OCI-LY1 (cell line): ENCODE results near the gene ZNF688.

Experiments used
- H2AFZ ChIP-seq: fragments of 200-600 bp; sonication (generic), shearing (Covaris generic); 2 replicates; pipeline ENCODE4 v1.6.0; 2014; ENCODE audit warnings: antibody characterized with exemption, mild to moderate bottlenecking, low read length
- H3F3A ChIP-seq: fragments of 200-600 bp; sonication (generic), shearing (Covaris generic); 2 replicates; pipeline ENCODE4 v1.6.0; 2014; ENCODE audit warnings: mild to moderate bottlenecking, antibody characterized with exemption, low read length, moderate library complexity; ENCODE audit not compliant: insufficient read depth
- H3K27ac ChIP-seq: fragments of 200-600 bp; sonication (generic); 2 replicates; pipeline ENCODE4 v1.5.1; 2014; ENCODE audit warnings: low read length, mixed run types, mild to moderate bottlenecking, low read depth; ENCODE audit not compliant: poor library complexity, severe bottlenecking
- H3K27me3 ChIP-seq: fragments of 200-600 bp; sonication (generic); 2 replicates; pipeline ENCODE4 v1.6.0; 2014; ENCODE audit warnings: antibody characterized with exemption, mild to moderate bottlenecking, low read length, moderate library complexity; ENCODE audit not compliant: insufficient read depth
- H3K36me3 ChIP-seq: fragments of 200-600 bp; sonication (generic); 2 replicates; pipeline ENCODE4 v1.6.1; 2014; ENCODE audit warnings: mild to moderate bottlenecking, antibody characterized with exemption, low read length, moderate library complexity, mixed read lengths; ENCODE audit not compliant: insufficient read depth
- H3K4me1 ChIP-seq: fragments of 200-600 bp; sonication (generic); 2 replicates; pipeline ENCODE4 v1.5.1; 2014; ENCODE audit warnings: mild to moderate bottlenecking, low read length, moderate library complexity; ENCODE audit not compliant: insufficient read depth, severe bottlenecking
- H3K4me2 ChIP-seq: fragments of 200-600 bp; sonication (generic), shearing (Covaris generic); 2 replicates; pipeline ENCODE4 v1.6.1; 2014; ENCODE audit warnings: low read length
- H3K4me3 ChIP-seq: fragments of 200-600 bp; sonication (generic); 2 replicates; pipeline ENCODE4 v1.5.1; 2014; ENCODE audit warnings: low read length, low read depth, mild to moderate bottlenecking, mixed read lengths; ENCODE audit not compliant: poor library complexity, severe bottlenecking
- H3K79me2 ChIP-seq: fragments of 200-600 bp; shearing (Covaris generic); 2 replicates; pipeline ENCODE4 v1.6.1; 2016; ENCODE audit warnings: mixed run types, low read length, mixed read lengths; ENCODE audit not compliant: insufficient read depth
- H3K9ac ChIP-seq: fragments of 200-600 bp; sonication (generic), shearing (Covaris generic); 2 replicates; pipeline ENCODE4 v1.6.1; 2014; ENCODE audit warnings: mild to moderate bottlenecking, low read length, mixed read lengths
- H3K9me2 ChIP-seq: fragments of 200-600 bp; sonication (generic), shearing (Covaris generic); 2 replicates; pipeline ENCODE4 v1.6.1; 2014; ENCODE audit warnings: low read depth, mild to moderate bottlenecking, low read length, mixed read lengths
- H3K9me3 ChIP-seq: fragments of 200-600 bp; shearing (Covaris generic); 2 replicates; pipeline ENCODE4 v1.6.1; 2014; ENCODE audit warnings: low read length, mixed read lengths
- H4K20me1 ChIP-seq: fragments of 200-600 bp; sonication (generic), shearing (Covaris generic); 2 replicates; pipeline ENCODE4 v1.6.0; 2016; ENCODE audit warnings: mild to moderate bottlenecking, low read length; ENCODE audit not compliant: insufficient read depth
- EZH2 ChIP-seq: fragments of 200-600 bp; sonication (generic), shearing (Covaris generic); IDR thresholded peaks from 2 replicates; pipeline ENCODE4 v1.8.0; 2017; ENCODE audit warnings: borderline replicate concordance, mixed run types, mild to moderate bottlenecking, antibody characterized with exemption, low read length, moderate library complexity, mixed read lengths
- TF ChIP-seq, protein P1 (sequence below): fragments of 200-600 bp; sonication (generic), shearing (Covaris generic); IDR thresholded peaks from 2 replicates; pipeline ENCODE4 v1.5.1; 2017; ENCODE audit warnings: mild to moderate bottlenecking, antibody characterized with exemption, low read length, moderate library complexity, mixed read lengths

Gene ZNF688

DNA sequence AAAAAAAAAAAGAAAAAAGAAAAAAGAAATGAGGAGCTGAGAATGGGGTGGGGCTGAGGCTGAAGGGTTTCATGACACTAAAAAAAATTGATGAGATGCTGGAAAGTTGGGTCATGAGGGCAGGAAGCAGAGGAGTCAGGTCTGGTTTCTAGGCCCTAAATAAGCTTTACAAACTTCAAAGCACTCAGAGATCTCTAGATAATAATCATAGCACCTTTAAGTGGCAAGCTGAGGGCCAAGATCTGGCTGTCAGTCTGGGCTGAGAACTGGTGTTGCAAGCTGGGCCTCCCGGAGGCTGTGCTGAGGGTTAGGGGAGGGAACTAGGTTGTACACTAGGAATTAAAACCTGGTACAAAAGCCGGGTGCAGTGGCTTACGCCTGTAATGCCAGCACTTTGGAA is 19.7 kb downstream of the ZNF688 start:
- Histone ChIP-seq H3K4me1 (peaks cover 2% of the 10 kb centered on the region), H3K4me2 (no peak overlapping the region), H3K9me2 (no peaks in the 10 kb centered on the region), H3K36me3 (peaks cover 41% of the 10 kb centered on the region), H3K27ac (no peak overlapping the region), H4K20me1 (no peaks in the 10 kb centered on the region), H3K4me3 (no peak overlapping the region), H3K27me3 (no peaks in the 10 kb centered on the region), H3F3A (no peaks in the 10 kb centered on the region), H3K9me3 (no peaks in the 10 kb centered on the region), H3K9ac (no peak overlapping the region), H2AFZ (no peak overlapping the region), H3K79me2 (no peaks in the 10 kb centered on the region)
- no peak for TF ChIP-seq EZH2
- TF ChIP-seq, protein P1, sequence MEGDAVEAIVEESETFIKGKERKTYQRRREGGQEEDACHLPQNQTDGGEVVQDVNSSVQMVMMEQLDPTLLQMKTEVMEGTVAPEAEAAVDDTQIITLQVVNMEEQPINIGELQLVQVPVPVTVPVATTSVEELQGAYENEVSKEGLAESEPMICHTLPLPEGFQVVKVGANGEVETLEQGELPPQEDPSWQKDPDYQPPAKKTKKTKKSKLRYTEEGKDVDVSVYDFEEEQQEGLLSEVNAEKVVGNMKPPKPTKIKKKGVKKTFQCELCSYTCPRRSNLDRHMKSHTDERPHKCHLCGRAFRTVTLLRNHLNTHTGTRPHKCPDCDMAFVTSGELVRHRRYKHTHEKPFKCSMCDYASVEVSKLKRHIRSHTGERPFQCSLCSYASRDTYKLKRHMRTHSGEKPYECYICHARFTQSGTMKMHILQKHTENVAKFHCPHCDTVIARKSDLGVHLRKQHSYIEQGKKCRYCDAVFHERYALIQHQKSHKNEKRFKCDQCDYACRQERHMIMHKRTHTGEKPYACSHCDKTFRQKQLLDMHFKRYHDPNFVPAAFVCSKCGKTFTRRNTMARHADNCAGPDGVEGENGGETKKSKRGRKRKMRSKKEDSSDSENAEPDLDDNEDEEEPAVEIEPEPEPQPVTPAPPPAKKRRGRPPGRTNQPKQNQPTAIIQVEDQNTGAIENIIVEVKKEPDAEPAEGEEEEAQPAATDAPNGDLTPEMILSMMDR: no peak

DNA sequence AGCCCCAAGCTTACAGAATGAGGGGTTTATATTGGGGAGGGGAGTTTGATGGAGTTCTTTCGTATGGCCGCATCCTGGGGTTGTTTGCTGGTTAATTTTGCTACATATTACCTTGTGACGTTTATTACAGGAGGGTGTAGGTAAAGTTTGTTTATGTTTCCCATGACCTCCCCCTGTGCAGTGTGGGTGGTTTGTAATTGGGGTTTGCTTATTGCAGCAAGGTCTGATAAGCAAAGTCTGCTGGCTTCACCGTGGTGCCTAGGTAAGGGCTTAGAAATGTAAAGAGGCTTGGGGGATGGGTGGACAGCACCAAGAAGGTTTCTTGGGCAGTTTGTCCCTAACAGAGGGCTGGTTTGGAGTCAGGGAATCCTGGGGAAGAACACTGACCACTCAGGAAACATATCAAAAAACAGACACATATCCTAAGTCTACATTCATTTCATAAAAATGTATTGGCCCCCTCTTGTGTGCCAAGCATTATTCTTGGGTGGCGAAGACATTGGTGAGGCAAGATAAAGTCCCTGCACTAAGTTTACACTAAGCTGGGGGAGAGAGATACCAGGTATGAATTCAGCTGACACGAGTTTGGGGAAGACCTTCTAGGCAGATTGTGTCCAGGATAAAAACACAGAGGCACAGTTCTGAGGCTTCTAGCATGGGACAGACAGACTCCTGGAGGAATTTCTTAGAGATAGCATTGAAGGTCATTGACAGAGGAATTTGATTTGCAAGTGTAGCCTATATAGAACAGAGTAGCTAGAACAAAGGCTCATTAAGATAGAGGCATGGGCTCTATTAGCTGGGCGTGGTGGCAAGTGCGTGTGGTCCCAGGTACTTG is 22.9 kb downstream of the ZNF688 start:
- no peak overlapping the region for H3K4me3 ChIP-seq
- H3K27ac ChIP-seq: no peak overlapping the region
- no peaks in the 10 kb centered on the region for H3F3A ChIP-seq
- no peaks in the 10 kb centered on the region for H3K9me3 ChIP-seq
- no peaks in the 10 kb centered on the region for H3K4me1 ChIP-seq
- H3K9me2 ChIP-seq: no peaks in the 10 kb centered on the region
- H2AFZ ChIP-seq: no peak overlapping the region
- no peaks in the 10 kb centered on the region for H3K79me2 ChIP-seq
- TF ChIP-seq, protein P1: no peak
- no peak for TF ChIP-seq EZH2
- no peaks in the 10 kb centered on the region for H4K20me1 ChIP-seq
- H3K9ac ChIP-seq: no peak overlapping the region
- no peak overlapping the region for H3K4me2 ChIP-seq
- no peaks in the 10 kb centered on the region for H3K27me3 ChIP-seq
- peaks cover 13% of the 10 kb centered on the region for H3K36me3 ChIP-seq

DNA sequence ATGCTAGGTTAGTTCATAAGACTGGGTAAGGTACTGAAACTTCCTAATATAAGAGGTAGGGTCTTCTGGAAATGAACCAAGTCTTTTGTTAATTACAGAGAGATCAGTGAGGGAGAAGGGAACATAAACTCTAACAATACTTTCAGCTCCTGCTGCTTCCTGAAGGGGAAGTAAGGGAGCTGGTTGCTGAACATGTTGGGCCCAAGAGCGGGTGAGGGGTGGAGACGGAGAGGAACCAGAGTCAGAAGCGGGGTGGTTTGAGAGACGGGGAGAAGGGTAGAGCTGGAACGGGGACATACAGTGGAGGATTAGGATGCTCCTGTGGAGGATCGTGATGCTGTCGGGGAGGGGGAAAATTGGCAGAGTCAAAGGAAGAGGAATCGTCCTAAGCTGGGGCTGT is 25.4 kb downstream of the ZNF688 start:
- Histone ChIP-seq H3K79me2 (no peaks in the 10 kb centered on the region), H3K4me3 (no peak overlapping the region), H2AFZ (no peak overlapping the region), H3K9ac (no peak overlapping the region), H3K9me3 (no peaks in the 10 kb centered on the region), H3K4me1 (no peaks in the 10 kb centered on the region), H3F3A (no peaks in the 10 kb centered on the region), H4K20me1 (no peaks in the 10 kb centered on the region), H3K27ac (no peak overlapping the region), H3K27me3 (no peaks in the 10 kb centered on the region), H3K4me2 (no peak overlapping the region), H3K9me2 (no peaks in the 10 kb centered on the region), H3K36me3 (no peaks in the 10 kb centered on the region; the same call in 1 of the 2 replicates)
- no peak for TF ChIP-seq EZH2
- TF ChIP-seq, protein P1: no peak
